ENCODE data around the gene THEMIS. TPM values are rescaled to one million over a fixed set of nuclear protein-coding genes. Genes with fewer than 3 reads are reported as not detected.

THEMIS gene
- total RNA-seq (under 1 TPM; 0.09 to 0.70 (median 0.28) TPM), polyA plus RNA-seq (under 1 TPM in 1 of 2 donors, not detected in 1; 0.05 TPM)

- intact Hi-C loops (cut with DNase I): no loop called here
- H3K27me3 ChIP-seq: no peaks in the 10 kb centered on the region
- no peaks in the 10 kb centered on the region for H3K4me1 ChIP-seq
- DNase-seq: no peak
- H3K4me3 ChIP-seq: no peak within 1 kb of the TSS
- TF ChIP-seq CTCF (IDR thresholded peaks at IDR 0.05): no peak
- no peak within 1 kb of the TSS for H3K27ac ChIP-seq
- no peak for FAIRE-seq
- H3K36me3 ChIP-seq: no peaks in the 10 kb centered on the region
- no peaks in the 10 kb centered on the region for H3K9me3 ChIP-seq
- no peak for ATAC-seq
- 79 to 82% methylated on average over 2 of the region's 2 CpGs for WGBS, 2 donors
Measured at GRCh38 chr6:127900935-127901334, at the start of gene THEMIS. Gene THEMIS, minus strand, starts transcription at chr6:127901058. Its CDS starts 126 bp downstream, at chr6:127900932.

GRCh38 chr6:127949251-127949650 lies 48.4 kb upstream of the THEMIS start:
- Histone ChIP-seq H3K4me1 (no peaks in the 10 kb centered on the region), H3K4me3 (no peak overlapping the region), H3K36me3 (no peaks in the 10 kb centered on the region), H3K27ac (no peak overlapping the region), H3K27me3 (no peaks in the 10 kb centered on the region), H3K9me3 (no peaks in the 10 kb centered on the region)
- intact Hi-C loops (cut with DNase I): no loop called here
- WGBS, 2 donors: 63 to 80% methylated on average over 3 of the region's 3 CpGs
- no peak for ATAC-seq
- no peak for DNase-seq
- no peak for FAIRE-seq
- no peak for TF ChIP-seq CTCF (IDR thresholded peaks at IDR 0.05)

GRCh38 chr6:127946388-127946787 lies 45.5 kb upstream of the THEMIS start:
- TF ChIP-seq CTCF (IDR thresholded peaks at IDR 0.05): no peak
- ATAC-seq (no peak), DNase-seq (no peak), FAIRE-seq (no peak)
- intact Hi-C loops (cut with DNase I): no loop called here
- no peak overlapping the region for H3K27ac ChIP-seq
- no peaks in the 10 kb centered on the region for H3K36me3 ChIP-seq
- no peak overlapping the region for H3K4me3 ChIP-seq
- no peaks in the 10 kb centered on the region for H3K27me3 ChIP-seq
- no peaks in the 10 kb centered on the region for H3K9me3 ChIP-seq
- no peaks in the 10 kb centered on the region for H3K4me1 ChIP-seq
- 94% methylated on average over 2 of the region's 2 CpGs for WGBS, 2 donors

- Histone ChIP-seq H3K27ac (no peak overlapping the region), H3K36me3 (no peaks in the 10 kb centered on the region), H3K27me3 (no peaks in the 10 kb centered on the region), H3K9me3 (no peaks in the 10 kb centered on the region), H3K4me3 (no peak overlapping the region), H3K4me1 (no peaks in the 10 kb centered on the region)
- 60 to 64% methylated on average over 3 of the region's 3 CpGs for WGBS, 2 donors
- ATAC-seq (no peak), DNase-seq (no peak), FAIRE-seq (no peak)
- TF ChIP-seq CTCF (IDR thresholded peaks at IDR 0.05): no peak
- intact Hi-C loops (cut with DNase I): no loop called here
Measured at GRCh38 chr6:127945434-127946097, 44.7 kb upstream of the THEMIS start.

GRCh38 chr6:127941228-127941627 lies 40.4 kb upstream of the THEMIS start:
- Histone ChIP-seq H3K36me3 (no peaks in the 10 kb centered on the region), H3K4me1 (peaks cover 0 to 5% (median 0%) of the 10 kb centered on the region in 3 donors), H3K27ac (no peak overlapping the region), H3K4me3 (no peak overlapping the region), H3K27me3 (no peaks in the 10 kb centered on the region), H3K9me3 (no peaks in the 10 kb centered on the region)
- no peak for ATAC-seq
- no peak for TF ChIP-seq CTCF (IDR thresholded peaks at IDR 0.05)
- FAIRE-seq: no peak
- no peak for DNase-seq
- WGBS, 2 donors: 81 to 91% methylated on average over 5 of the region's 5 CpGs
- intact Hi-C loops (cut with DNase I): no loop called here

Data from pancreas (tissue), 10 donors.